Right kidney (tissue), 1 donor: ENCODE data around the gene DOCK2.
"Not testable (repeated sequence)": the region's sequence is repeated elsewhere in the genome, so short reads cannot be mapped to it uniquely, and the experiment has no call there.

Experiments used
- DNase-seq: peaks from one replicate; pipeline ENCODE4 v3.0.0-alpha.2; 2016

The DOCK2 gene

GRCh38 chr5:170059221-170059620 lies 422.1 kb downstream of the DOCK2 start:
- no peak for DNase-seq

GRCh38 chr5:170067152-170067551 lies 430.1 kb downstream of the DOCK2 start:
- no peak for DNase-seq

- DNase-seq = no peak
Measured at GRCh38 chr5:170067574-170068170, 430.6 kb downstream of the DOCK2 start.

GRCh38 chr5:170069512-170069911 lies 432.4 kb downstream of the DOCK2 start:
- no peak for DNase-seq

GRCh38 chr5:170070556-170071412 lies 433.7 kb downstream of the DOCK2 start:
- peak; percentile 17 for DNase-seq

GRCh38 chr5:170071748-170072147 lies 434.7 kb downstream of the DOCK2 start:
- DNase-seq = no peak

- no peak for DNase-seq
Measured at GRCh38 chr5:170075696-170076095, 438.6 kb downstream of the DOCK2 start.

- DNase-seq = no peak
Measured at GRCh38 chr5:170076211-170076610, 439.1 kb downstream of the DOCK2 start.

- DNase-seq = no peak
Measured at GRCh38 chr5:170076739-170077138, 439.7 kb downstream of the DOCK2 start.

- no peak for DNase-seq
Measured at GRCh38 chr5:170077526-170077925, 440.5 kb downstream of the DOCK2 start.

- no peak for DNase-seq
Measured at GRCh38 chr5:170078458-170078857, 441.4 kb downstream of the DOCK2 start.

- no peak for DNase-seq
Measured at GRCh38 chr5:170078931-170079330, 441.9 kb downstream of the DOCK2 start.

GRCh38 chr5:170080217-170080616 lies 443.1 kb downstream of the DOCK2 start:
- DNase-seq = no peak

GRCh38 chr5:170080786-170081445 lies 443.8 kb downstream of the DOCK2 start:
- DNase-seq = no peak

- no peak for DNase-seq
Measured at GRCh38 chr5:170081616-170082015, 444.5 kb downstream of the DOCK2 start.

- DNase-seq = no peak
Measured at GRCh38 chr5:170082701-170083100, 445.6 kb downstream of the DOCK2 start.

- DNase-seq = no peak
Measured at GRCh38 chr5:170087168-170087817, 450.2 kb downstream of the DOCK2 start.

GRCh38 chr5:170092455-170093101 lies 455.5 kb downstream of the DOCK2 start:
- no peak for DNase-seq

- DNase-seq = not testable (repeated sequence)
Measured at GRCh38 chr5:170094329-170094728, 457.3 kb downstream of the DOCK2 start.

- no peak for DNase-seq
Measured at GRCh38 chr5:170095646-170096045, 458.6 kb downstream of the DOCK2 start.

- DNase-seq = no peak
Measured at GRCh38 chr5:170097934-170098333, 460.9 kb downstream of the DOCK2 start.
